SKM-1 treated with dmso at 0.1 percent for 144 hours (cell line): ENCODE data around the gene AGPAT2.

Experiments
- DNase-seq: peaks from one replicate; lab custom pipeline; 2025; ENCODE audit not compliant: unreplicated experiment; lab: John Stamatoyannopoulos, UW

Gene AGPAT2

GRCh38 chr9:136686794-136687711 is at the start of gene AGPAT2:
TSS of gene AGPAT2 (minus strand) at chr9:136687457. CDS start at chr9:136687357, 100 bp downstream.
- peak; percentile 74 for DNase-seq

- no peak for DNase-seq
Observed at GRCh38 chr9:136735812-136736480, 48.7 kb upstream of the AGPAT2 start.

DNA sequence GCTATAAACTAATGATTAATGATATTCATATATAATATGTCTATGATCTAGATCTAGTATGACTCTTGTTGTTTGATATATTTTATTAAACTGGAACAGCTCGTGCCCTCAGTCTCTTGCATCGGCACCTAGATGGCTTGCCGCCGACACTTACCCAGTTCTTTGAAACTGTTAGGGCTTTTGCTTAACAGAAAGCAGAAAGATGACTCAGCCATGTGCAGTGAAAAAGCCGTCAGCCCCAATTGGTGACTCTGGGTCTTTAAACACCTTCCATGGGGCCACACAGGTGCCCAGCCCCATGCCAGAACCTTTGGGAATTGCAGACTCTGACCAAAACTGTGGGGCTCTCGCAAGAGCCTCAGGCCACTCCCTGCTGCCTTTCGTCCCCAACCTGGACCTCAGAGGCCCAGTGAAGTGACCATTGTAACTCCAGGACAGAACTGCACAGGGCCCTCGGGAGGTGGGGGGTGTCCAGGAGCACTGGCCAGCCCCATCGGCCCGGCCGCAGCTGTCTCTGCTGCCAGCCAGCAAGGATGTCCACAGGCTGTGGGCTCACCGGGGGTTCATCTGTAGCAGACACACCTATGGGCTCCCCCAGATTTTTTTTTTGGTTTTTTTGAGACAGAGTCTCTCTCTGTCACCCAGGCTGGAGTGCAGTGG is 47.7 kb upstream of the AGPAT2 start:
- DNase-seq, result no peak

DNA sequence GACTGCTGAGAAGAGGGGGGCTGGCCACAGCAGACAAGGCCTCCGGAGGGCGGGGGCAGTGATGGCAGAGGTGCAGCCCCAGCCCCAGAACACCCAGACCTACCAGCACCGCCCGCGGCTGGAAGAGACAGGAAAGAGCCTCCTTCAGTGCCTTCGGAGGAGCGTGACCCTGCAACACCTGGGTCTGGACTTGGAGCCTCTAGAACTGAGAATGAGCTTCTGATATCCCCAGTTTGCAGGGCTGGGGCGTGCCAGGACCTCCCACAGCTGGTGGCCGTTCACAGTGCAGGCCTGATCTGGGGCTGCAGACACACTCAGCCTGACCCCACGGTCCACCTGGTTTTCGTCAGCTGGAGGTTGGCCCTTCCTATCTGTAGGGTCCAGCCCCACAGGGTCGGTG is 46.4 kb upstream of the AGPAT2 start:
- DNase-seq, result no peak

DNA sequence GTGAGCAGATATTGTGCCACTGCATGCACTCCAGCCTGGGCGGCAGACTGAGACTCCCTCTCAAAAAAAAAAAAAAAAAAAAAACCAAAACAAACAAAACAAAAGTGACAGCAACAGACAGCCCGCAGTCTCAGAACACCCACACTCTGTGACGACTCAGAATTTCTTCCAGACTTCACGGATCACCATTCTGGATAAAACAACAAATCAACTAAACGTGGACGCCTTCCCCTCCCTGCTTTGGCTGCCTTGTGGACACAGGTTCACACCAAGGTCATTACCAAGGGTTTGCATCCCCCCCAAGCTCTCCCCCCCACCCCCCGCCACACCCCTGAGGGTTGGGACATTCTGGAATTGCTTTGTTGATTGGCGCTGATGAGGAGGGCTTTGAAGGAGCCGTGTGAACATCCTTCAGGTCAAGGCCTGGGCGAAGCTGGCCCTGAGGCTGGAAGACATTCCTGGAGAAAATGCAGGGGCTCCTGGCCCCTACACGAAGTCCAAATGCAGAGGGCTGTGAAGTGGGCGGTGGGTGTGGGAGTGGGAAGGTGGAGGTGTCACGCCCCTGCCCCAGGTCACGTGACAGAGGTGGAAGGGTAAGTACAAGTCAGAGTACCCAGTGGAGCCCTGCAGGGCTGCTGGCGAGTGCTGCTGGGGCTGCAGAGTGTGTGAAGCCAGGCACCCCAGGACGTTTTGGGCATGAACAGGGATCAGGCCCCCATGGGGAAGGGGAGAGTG is 45.4 kb upstream of the AGPAT2 start:
- DNase-seq, result no peak

DNA sequence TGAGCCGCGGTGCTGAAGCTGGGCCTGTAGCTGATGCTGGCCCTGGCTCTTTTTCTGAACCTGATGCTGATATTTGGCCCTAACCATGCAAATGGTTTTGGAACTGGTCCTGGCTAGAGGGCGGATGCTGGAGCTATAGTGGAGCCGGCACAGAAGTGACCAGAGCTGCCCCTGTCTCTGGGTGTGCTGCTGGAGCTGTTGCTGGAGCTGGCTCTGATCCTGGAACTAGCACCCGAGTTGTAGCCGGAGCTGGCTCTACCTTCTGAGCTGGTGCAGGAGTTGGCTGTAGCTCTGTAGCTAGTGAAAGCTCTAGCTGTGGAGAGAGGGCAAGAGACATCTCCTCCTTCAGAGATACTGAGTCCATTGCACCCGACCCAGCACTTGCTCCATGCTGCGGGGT is 42.7 kb upstream of the AGPAT2 start:
- DNase-seq, result no peak

GRCh38 chr9:136729144-136729543 is 41.9 kb upstream of the AGPAT2 start:
- no peak for DNase-seq

DNA sequence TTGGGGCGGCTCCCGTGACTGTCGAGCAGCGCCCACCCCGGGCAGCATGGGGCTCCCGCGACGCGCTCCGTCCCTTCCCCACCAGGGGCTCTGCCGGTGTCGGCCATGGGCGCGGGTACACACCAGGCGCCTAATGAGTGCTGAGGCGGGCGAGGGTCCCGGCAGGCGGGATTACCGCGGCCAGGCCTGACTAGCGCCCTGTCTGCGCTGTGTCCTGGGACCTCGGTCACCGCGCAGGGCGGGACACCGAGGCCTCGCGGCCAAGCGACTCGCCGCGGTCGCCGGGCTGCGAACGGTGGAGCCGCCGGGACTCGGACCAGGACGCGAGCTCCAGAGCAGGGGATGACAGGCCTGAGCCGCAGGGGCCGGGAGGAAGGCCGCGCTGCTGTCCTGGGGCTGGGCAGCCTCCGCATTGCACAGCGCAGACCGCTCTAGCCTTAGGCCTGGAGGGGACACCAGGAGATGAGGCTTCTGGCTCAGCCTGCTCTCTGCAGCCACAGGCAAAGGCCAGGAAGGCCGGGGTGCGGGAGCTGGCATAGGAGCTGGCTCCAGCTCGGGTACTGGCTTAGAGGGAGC is 41.4 kb upstream of the AGPAT2 start:
- DNase-seq, result no peak

DNA sequence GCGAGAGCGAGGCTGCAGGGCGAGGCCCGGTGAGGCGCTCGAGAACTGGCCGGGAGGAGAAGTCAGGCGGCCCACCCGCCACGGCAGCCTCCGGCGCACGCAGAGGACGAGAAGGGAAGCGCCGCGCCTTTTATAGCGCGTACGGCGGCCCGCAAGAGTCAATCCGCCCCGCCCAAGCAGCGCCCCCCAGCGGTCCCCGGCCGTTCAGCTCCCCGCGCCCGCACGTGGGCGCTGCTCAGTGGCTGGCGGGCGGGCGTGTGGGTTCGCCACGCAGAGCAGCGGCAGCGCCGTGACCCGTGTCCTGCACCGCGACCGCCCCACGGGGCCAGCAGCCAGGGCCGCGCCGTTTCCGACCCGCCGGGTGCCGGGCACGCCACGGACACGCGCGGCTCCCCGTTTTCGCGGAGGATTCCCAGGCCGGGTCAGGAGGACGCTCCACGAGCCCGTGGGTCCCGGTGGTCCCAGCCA is 40.9 kb upstream of the AGPAT2 start:
- DNase-seq, result peak; percentile 78

DNA sequence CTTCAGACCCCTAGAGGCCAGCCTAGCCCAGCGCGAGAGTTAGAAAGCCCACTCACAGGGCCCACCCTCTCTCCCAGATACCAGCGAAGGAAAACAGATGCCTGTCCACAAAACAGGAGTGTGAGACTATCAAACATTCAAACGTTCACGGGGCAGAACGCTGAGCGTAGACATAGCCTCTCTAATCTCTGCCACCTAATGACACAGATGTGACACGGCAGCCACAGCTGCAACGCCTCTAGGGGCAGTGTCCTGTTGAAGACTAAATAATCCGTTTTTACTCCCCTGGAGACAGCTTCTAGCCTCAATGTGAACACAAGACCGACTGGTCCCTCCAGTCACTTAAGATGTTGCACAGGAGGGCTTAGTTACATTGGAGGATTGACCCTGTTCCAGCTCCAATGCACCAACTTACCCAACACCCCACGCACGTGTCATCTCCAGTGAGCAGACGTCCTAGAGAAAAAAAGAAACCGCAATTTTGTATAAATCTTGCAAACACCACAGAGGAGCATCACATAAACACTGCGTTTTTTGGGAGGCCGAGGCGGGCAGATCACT is 39.5 kb upstream of the AGPAT2 start:
- DNase-seq, result peak; percentile 16

DNA sequence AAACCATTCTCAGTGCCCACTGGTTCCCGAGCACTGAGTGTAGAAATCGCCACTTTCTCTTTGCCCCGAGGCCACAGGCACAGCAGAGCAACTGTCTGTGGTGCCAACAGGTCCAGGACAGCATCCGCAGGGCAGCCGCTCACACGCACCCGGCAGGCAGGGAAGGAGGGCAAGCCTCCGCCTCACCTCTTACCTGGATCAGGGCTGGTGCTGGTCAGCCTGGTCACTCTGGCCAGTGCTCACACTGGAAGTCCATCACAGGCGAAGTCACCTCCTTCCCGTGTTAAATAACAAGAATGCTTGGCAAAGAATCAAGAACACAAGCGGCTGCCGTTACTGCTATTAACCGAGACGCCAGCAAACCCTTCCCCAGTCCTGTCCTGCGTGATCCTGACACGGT is 38.9 kb upstream of the AGPAT2 start:
- DNase-seq, result no peak

DNA sequence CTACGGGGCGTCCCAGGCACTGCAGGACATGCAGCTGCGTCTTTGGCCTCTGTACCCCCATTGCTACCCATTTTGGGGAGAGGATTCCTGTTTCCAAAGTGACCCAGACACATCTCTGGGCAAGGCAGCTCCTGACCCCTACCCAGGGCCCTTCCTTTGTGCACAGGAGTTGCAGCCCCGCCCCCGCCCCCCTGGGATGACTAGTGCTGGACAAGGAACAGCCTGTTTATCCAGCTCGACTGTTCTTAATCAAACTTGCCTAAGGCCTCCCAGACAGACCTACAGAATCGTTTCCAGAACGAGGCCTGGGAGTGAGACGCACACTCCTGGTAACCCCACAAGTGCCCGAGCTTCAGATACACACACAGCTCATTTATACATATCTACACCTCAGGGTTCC is 38.4 kb upstream of the AGPAT2 start:
- DNase-seq, result no peak

DNA sequence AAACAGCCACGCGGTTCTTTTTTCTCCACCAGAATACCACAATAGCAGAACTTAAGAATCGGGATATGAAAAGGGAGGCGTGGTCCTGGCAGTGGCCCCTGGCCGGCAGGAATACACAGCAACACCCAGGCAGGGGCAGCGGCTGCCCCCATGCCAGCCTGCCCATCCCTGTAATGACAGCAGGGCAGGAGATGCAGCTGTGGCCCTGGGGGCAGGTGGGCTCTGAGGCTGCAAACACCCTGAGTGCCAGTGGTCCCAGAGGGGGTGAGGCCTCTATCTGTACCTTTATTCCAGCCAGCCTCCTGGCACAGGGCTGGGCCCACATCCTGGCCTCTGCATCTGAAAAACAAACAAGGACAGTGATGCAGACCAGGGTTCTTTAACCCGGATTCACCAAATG is 37.5 kb upstream of the AGPAT2 start:
- DNase-seq, result no peak

DNA sequence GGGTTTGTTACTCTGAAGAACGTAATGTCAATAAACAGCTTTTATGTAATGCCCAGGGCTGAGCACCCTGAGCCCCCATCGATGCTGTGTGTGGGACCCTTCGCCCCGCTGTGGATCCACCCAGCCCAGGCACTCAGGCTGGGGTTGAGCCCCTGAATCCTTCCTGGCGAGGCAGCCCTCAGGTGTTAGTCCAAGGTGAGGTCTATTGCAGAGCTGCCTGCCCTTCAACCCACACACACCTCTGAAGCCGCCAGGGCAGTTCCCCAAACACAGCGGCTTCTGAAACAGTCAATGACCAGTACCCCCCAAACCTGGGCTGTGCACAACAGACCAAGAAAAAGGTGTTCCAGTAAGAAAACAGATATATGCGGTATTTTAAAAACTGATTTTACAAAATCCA is 36.7 kb upstream of the AGPAT2 start:
- DNase-seq, result no peak

DNA sequence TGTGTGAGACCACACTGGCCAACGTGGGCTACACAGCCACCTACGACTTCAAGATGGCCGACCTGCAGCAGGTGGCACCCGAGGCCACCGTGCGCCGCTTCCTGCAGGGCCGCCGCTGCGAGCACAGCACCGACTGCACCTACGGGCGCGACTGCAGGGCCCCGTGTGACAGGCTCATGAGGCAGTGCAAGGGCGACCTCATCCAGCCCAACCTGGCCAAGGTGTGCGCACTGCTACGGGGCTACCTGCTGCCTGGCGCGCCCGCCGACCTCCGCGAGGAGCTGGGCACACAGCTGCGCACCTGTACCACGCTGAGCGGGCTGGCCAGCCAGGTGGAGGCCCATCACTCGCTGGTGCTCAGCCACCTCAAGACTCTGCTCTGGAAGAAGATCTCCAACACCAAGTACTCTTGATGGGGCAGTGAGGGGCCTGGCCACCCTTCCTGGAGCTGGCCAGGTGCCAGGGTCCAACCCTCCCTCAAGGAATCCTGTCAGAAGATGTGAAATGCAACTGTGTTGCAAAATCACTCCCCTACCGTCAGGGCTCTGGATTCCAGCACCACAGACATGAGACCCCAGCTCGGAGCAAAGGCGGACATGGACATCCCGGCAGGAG is 36.2 kb upstream of the AGPAT2 start:
- DNase-seq, result no peak

DNA sequence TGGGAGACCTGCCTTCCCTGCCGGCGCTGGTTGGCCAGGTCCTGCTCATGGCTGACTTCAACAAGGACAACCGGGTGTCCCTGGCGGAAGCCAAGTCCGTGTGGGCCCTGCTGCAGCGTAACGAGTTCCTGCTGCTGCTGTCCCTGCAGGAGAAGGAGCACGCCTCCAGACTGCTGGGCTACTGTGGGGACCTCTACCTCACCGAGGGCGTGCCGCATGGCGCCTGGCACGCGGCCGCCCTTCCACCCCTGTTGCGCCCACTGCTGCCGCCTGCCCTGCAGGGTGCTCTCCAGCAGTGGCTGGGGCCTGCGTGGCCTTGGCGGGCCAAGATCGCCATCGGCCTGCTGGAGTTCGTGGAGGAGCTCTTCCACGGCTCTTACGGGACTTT is 35.7 kb upstream of the AGPAT2 start:
- DNase-seq, result no peak

GRCh38 chr9:136722093-136722968 is 35.1 kb upstream of the AGPAT2 start:
- DNase-seq, result no peak

DNA sequence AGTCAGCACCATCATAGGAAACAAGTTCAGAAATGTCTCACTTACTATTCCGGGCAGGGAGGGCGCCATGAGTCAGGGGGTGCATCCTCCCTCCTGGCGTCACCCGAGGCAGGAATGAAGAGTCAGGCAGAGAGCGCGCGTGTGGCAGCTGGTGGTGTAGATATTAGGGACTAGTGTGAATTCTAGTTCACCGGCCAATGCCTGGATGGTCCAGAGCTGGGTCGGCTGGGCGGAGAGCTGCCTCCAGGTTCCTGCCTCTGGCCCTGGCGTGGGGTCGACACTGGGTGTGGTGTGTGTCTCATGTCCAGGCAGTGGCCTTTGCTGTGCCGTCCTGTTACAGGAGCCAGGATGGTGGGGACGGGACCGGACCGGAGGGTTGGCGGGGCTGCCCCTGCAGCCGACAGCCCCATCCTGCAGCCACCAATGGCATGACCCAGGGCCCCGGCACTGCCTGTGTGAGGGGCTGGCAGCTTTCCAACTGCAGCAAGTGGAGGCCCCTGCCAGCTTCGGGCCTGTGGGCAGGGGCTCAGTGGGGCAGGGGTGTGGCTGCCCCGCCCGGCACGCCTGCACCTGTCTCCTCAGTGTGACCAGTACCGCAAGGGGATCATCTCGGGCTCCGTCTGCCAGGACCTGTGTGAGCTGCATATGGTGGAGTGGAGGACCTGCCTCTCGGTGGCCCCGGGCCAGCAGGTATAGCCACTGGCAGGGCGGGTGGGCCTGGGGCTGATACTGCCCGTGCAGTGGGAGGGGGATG is 34.3 kb upstream of the AGPAT2 start:
- no peak for DNase-seq
